ENCODE measurements around the gene KCTD2.
"Not testable (repeated sequence)": the region's sequence is repeated elsewhere in the genome, so short reads cannot be mapped to it uniquely, and the experiment has no call there.

KCTD2 gene

GRCh38 chr17:75011401-75012095 lies 35.5 kb upstream of the KCTD2 start:
- no peaks in the 10 kb centered on the region for H3K27me3 Mint-ChIP-seq
- ATAC-seq (no peak), DNase-seq (no peak)
- H3K27ac Mint-ChIP-seq = peak overlapping the region; percentile 97 to 98
- H3K4me3 Mint-ChIP-seq = peak overlapping the region; percentile 84 to 95
- H3K4me1 Mint-ChIP-seq = peaks cover 35% of the 10 kb centered on the region
- H3K9me3 Mint-ChIP-seq = no peaks in the 10 kb centered on the region

- ATAC-seq (no peak), DNase-seq (no peak)
- Mint-ChIP-seq H3K27ac (peak overlapping the region; percentile 97 to 98), H3K4me1 (peaks cover 35% of the 10 kb centered on the region), H3K9me3 (no peaks in the 10 kb centered on the region), H3K4me3 (peak overlapping the region; percentile 84 to 95), H3K27me3 (no peaks in the 10 kb centered on the region)
Measured at GRCh38 chr17:75012096-75012345, 35.0 kb upstream of the KCTD2 start.

DNA sequence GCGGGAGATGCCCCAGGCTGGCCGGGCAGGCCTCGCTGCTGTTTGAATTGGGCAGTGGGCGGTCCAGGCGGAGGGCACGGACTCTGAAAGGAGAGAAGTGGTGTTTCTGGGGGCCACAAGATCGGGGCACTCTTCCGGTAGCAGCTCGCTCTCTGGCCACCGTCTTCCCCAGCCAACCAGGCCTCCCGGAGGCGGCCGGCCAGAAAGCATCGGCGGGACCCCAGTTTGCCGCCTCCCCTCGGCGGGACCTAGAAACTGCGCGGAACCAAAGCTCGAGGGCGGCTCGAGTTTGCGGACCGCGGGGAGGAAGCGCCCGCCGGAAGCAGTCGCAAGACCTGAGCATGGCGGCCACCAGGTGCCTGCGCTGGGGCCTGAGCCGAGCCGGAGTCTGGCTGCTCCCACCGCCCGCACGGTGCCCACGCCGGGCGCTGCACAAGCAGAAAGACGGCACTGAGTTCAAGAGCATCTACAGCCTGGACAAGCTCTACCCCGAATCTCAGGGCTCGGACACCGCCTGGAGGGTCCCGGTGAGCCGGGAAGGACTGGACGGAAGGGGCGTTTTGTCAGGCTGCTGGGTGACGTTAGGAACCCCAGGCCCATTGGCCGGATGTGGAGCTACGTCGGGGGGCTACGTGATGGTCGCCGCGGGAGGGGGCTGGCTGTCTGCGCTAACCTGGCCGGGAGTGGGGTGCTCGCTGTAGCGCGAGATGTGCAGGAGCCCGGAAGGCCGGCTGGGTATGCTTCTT lies 34.5 kb upstream of the KCTD2 start, which contains the start of gene MRPL58:
TSS of gene MRPL58 (plus strand) at position 325 of the 746 bp plus-strand sequence. CDS start at position 342, 17 bp downstream.
- no peaks in the 10 kb centered on the region for H3K27me3 Mint-ChIP-seq
- peaks cover 35% of the 10 kb centered on the region for H3K4me1 Mint-ChIP-seq
- H3K27ac Mint-ChIP-seq = peak within 1 kb of the TSS; percentile 97 to 98
- H3K4me3 Mint-ChIP-seq = peak within 1 kb of the TSS; percentile 84 to 95
- peak; percentile 97 for ATAC-seq
- DNase-seq = peak; percentile 88 to 90
- no peaks in the 10 kb centered on the region for H3K9me3 Mint-ChIP-seq

DNA sequence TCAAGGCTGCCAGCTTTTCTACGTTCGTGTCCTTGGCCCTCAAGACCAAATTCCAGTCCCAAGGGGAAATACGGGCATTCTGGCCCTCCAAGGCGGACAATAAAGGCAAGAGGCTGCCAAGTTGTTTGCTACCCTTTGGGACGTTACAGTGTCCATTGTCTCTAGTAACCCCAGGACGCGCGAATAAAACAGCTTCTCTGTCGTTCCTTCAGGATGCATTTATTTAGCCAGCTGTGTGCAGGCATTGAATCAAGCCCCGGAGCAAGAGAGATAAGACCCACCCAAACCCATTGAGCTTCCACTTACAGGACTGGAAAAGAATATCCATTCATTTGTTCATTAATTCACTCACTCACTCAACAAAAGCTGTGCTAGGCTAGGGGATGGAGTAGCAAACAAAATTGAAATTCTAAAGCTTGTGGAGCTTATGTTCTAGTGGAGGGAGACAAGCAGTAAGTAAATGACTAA lies 33.9 kb upstream of the KCTD2 start:
- Mint-ChIP-seq H3K4me3 (peak overlapping the region; percentile 84 to 95), H3K4me1 (peaks cover 35% of the 10 kb centered on the region), H3K9me3 (no peaks in the 10 kb centered on the region), H3K27me3 (no peaks in the 10 kb centered on the region), H3K27ac (peak overlapping the region; percentile 97 to 98)
- no peak for ATAC-seq
- DNase-seq = no peak

GRCh38 chr17:75019146-75019545 lies 27.9 kb upstream of the KCTD2 start:
- no peak overlapping the region for H3K4me3 Mint-ChIP-seq
- ATAC-seq = no peak
- no peak for DNase-seq
- H3K4me1 Mint-ChIP-seq = peaks cover 6% of the 10 kb centered on the region
- no peaks in the 10 kb centered on the region for H3K27me3 Mint-ChIP-seq
- no peak overlapping the region for H3K27ac Mint-ChIP-seq
- H3K9me3 Mint-ChIP-seq = no peaks in the 10 kb centered on the region

DNA sequence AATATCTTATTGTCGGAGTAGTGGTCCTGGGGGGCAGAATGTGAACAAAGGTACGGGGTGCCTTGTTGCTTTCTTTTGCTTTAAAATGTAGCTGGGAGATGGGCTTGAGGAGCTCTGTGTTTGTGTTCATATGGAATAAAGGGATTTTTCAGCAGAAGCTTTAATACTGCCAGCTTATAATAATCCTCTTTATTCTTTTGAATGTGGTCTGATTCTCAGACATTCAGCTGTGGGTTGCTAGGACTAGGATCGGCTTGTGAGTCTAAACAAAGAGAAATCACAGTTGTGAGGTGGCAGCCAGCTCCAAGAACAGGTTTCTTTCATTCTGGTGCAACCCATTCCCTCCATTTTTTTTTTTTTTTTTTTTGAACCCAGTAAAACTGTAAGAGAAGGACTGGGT lies 27.3 kb upstream of the KCTD2 start:
- no peak for DNase-seq
- Mint-ChIP-seq H3K9me3 (no peaks in the 10 kb centered on the region), H3K27ac (no peak overlapping the region), H3K27me3 (no peaks in the 10 kb centered on the region), H3K4me1 (peaks cover 7% of the 10 kb centered on the region), H3K4me3 (no peak overlapping the region)
- no peak for ATAC-seq

- DNase-seq (no peak), ATAC-seq (no peak)
- no peak overlapping the region for H3K4me3 Mint-ChIP-seq
- no peaks in the 10 kb centered on the region for H3K27me3 Mint-ChIP-seq
- no peaks in the 10 kb centered on the region for H3K9me3 Mint-ChIP-seq
- H3K4me1 Mint-ChIP-seq = peaks cover 15% of the 10 kb centered on the region
- H3K27ac Mint-ChIP-seq = no peak overlapping the region
Measured at GRCh38 chr17:75020331-75021110, 26.5 kb upstream of the KCTD2 start.

DNA sequence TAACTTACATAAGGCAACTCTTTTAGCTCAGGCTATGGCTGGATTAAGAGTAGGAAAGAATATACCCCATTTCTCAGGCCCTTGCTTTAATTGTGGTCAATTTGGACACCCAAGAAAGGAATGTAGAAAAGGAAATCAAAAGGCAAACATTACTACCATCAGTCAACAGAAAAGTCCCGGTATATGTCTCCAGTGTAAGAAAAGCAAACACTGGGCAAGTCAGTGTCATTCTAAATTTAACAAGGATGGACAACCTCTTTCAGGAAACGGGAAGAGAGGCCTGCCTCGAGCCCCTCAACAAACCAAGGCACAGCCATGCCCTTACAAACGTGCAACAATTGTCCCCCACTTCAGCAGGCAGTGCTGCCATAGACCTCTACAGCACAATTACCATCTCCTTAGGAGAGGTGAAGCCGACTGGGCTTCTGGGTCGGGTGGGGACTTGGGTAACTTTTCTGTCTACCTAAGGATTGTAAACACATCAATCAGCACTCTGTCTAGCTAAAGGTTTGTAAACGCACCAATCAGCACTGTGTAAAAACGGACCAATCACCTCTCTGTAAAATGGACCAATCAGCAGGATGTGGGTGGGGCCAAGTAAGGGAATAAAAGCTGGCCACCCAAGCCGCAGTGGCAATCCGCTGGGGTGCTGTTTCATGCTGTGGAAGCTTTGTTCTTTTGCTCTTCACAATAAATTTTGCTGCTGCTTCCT lies 22.2 kb upstream of the KCTD2 start:
- Mint-ChIP-seq H3K9me3 (no peaks in the 10 kb centered on the region), H3K4me3 (peak overlapping the region; percentile 32 to 56), H3K27me3 (no peaks in the 10 kb centered on the region), H3K27ac (no peak overlapping the region), H3K4me1 (peaks cover 13% of the 10 kb centered on the region)
- DNase-seq (peak; percentile 38 to 41), ATAC-seq (no peak)

GRCh38 chr17:75025398-75025734 lies 21.7 kb upstream of the KCTD2 start:
- Mint-ChIP-seq H3K4me1 (peaks cover 13% of the 10 kb centered on the region), H3K4me3 (peak overlapping the region; percentile 32 to 56)
- H3K27ac Mint-ChIP-seq, H3K27me3 Mint-ChIP-seq, H3K9me3 Mint-ChIP-seq, ATAC-seq, DNase-seq: not testable (repeated sequence)

- not testable (repeated sequence) for H3K27ac Mint-ChIP-seq, H3K27me3 Mint-ChIP-seq, ATAC-seq, H3K9me3 Mint-ChIP-seq, DNase-seq, H3K4me3 Mint-ChIP-seq
- H3K4me1 Mint-ChIP-seq = peaks cover 13% of the 10 kb centered on the region
Measured at GRCh38 chr17:75026650-75027049, 20.4 kb upstream of the KCTD2 start.

DNA sequence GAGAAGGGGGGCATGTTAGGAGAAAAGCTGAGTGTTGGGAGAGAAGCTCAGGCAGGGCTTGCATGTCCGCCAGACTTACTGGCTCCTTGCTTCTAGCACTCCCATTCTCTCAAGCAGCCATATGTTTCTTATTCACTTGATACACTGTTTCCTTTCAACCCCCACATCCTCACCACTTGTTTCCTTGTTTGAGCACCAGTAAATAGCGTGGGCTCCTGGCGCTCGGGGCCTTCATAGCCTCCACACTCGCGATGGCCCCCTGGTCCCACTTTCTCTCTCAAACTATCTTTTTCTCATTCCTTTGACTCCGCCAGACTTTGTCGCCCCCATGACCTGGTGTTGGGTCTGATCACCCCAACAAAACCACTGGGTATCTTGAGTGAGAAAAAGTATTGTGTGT lies 16.9 kb upstream of the KCTD2 start:
- no peak overlapping the region for H3K4me3 Mint-ChIP-seq
- ATAC-seq = no peak

DNA sequence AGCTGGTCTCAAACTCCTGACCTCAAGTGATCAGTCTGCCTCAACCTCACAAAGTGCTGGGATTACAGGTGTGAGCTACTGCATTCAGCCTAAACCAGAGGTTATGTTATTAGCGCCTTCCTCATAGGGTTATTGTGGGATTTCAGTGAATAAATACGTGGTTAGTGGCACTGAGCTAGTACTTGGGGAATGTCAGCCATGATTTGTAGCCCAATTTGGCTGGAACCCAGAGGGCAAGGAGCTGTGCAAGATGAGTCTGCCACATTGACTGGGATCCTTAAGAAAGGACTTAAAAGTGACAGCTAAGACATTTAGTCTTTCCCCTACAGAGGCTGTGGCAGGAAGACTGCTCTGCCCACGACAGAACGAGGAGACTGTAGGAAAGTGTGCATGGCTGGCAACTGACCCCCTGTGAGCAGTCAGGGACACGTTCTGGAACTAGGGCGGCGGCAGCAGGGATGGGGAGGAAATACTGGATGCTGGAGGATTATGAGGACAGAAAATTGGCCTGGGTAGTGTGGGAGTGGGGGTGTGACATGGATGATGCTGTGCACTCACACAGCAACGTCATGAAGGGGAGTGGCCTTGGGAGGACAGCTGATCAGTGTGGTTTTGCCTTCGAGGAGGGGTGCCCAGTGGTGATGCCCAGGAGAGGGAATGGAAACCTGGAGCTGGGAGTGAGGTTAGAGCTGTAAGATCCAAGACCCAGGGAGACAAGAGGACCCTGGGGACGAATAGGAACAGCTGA lies 14.9 kb upstream of the KCTD2 start:
- no peaks in the 10 kb centered on the region for H3K9me3 Mint-ChIP-seq
- no peaks in the 10 kb centered on the region for H3K27me3 Mint-ChIP-seq
- ATAC-seq (peak; percentile 24), DNase-seq (peak in 1 of 2 donors; percentile 48)
- peaks cover 50% of the 10 kb centered on the region for H3K4me1 Mint-ChIP-seq
- peak overlapping the region; percentile 96 for H3K4me3 Mint-ChIP-seq
- no peak overlapping the region for H3K27ac Mint-ChIP-seq

More for the DNA sequence above, 16.9 kb upstream of the KCTD2 start:
- Mint-ChIP-seq H3K9me3 (no peaks in the 10 kb centered on the region), H3K4me1 (peaks cover 38% of the 10 kb centered on the region), H3K27me3 (no peaks in the 10 kb centered on the region), H3K27ac (no peak overlapping the region)
- DNase-seq = no peak

DNA sequence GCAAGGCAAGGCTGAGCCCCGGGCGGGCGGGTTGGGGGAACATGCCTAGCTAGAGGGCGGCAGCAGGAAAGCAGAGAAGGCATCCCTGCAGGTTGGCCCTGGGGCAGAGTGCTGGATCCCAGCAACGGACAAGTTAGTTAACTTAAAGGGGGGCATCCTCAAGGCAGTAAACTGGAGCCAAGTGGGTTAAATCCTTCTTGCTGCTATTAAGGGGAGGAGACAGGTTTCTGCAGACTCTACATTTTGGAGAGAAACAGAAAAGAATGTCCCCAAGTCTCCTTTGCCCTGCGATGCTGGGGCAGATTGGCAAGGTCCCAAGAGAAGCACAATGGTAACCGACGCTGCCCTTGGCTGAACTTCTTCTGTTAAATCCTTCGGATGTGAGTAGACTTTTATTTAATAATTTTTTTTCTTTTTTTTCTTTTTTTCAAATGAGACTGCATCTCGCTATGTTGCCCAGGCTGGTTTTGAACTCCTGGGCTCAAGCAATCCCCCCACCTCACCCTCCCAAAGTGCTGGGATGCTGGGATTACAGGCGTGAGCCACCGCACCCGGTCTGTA lies 14.2 kb upstream of the KCTD2 start:
- Mint-ChIP-seq H3K9me3 (no peaks in the 10 kb centered on the region), H3K27ac (peak overlapping the region in 1 of 2 donors; percentile 84), H3K4me1 (peaks cover 55% of the 10 kb centered on the region), H3K27me3 (no peaks in the 10 kb centered on the region), H3K4me3 (peak overlapping the region; percentile 96)
- peak; percentile 26 to 38 for DNase-seq
- ATAC-seq = no peak

DNA sequence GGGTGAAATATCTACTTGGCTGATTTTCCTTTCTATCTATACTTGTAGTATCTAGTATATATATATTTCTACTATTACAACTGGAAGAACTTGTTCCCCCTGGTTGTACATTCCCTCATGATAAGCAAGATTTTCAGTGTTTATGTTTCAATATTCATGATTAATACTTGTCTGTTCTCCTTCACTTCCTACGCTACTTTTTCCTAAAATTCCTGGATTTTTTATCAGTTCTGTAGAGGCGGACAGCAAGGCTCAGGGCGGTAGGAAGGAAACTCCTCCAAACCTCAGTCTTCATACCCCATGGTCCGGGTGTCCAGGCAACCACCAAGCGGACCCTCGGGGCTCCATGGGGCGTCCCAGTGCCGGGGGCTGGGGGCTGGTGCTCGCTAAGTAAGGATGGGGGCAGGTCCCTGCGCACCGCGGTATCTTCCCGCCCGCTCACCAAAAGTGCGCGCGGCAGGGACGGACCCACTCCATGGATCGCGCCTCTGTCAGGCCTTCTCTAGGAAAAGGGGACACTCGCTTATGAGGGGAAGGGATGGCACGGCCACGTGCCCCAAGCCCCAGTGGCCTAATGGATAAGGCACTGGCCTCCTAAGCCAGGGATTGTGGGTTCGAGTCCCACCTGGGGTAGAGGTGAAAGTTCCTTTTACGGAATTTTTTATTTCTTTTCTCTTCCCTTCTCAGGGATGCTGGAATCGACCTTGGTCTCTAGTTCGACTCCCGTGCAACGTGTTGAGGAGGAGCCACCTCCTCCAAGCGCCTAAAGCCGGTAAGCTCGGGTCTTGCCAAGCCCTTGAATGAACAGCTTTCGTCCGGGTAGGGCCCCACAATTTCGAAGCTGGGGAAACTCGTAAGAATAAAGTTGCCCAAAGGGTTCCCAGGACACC lies 13.4 kb upstream of the KCTD2 start:
- H3K27me3 Mint-ChIP-seq = no peaks in the 10 kb centered on the region
- DNase-seq = peak; percentile 90 to 92
- peak overlapping the region; percentile 62 to 100 for H3K27ac Mint-ChIP-seq
- H3K9me3 Mint-ChIP-seq = no peaks in the 10 kb centered on the region
- H3K4me1 Mint-ChIP-seq = peaks cover 56% of the 10 kb centered on the region
- H3K4me3 Mint-ChIP-seq = peak overlapping the region; percentile 96
- ATAC-seq = peak; percentile 47
